Limb (tissue), 2 donors: ENCODE data around the gene GASK1A.
"Not testable (repeated sequence)": the region's sequence is repeated elsewhere in the genome, so short reads cannot be mapped to it uniquely, and the experiment has no call there.

Source experiments
- DNase-seq, 2 donors: peaks; one replicate each; pipeline ENCODE4 v3.0.0-alpha.2; 2016; ENCODE audit errors: extremely low spot score in 2 of 2

The GASK1A gene

DNA sequence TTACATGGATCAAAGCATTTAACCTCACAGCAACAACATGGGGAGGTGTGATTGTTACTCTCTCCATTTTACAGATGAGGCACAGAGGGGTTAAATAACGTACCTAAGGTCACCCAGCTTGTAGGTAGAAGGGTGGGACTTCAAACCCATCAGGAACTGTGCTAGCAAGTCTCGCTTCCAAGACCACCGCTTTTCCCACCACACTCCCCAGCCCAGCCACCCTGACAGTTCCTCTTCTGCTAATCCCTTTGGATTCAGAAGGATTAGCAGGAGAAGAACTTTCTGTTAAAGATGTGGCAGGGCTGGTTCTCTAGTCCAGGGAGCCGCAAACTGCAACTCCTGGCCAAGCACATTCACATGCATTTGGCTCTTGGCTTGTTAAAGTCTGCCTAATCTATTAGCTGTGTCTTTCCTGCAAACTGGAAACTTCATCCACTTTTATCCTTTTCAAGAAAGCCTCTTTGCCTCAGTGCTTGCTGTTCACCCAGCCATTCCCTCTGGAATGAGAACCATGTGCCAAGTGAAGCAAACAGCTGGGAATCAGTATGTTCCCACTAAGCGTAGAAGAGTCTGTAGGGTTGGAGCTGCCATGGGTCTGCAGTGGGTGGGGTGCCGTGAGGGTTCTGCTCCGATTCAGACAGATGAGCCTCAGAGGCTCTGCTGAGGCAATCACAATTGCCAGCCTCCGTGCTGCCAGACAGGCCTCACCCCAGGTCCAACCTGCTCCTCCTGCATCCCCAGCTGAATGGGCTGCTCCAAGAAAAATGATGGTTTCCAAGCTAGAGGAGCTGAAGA is 82.2 kb downstream of the GASK1A start:
- peak in 1 of 2 donors; percentile 12 for DNase-seq

- no peak for DNase-seq
Observed at GRCh38 chr3:43062040-43062563, 83.0 kb downstream of the GASK1A start.

DNA sequence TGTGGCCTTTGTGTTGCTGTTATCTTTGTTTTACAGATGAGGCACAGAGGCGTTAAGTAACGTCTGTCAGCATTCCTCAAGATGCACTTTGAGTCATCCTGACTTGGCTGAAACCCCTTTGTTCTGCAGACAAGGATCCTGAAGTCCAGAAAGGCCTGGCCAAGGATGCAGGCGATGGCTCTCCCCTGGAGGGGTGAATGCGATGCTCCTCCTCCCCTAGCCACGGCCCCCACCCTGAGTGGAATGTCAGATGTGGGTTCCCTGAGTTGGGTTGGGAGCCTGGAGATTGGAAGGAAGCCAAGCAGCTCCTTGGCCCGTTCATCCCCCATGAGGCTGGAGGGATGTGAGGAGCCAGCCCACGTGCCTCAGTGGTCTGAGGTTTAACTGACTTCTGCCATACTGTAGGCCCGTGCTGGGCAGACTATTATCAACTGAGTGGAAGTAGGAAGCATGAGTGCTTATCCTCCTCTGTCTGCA is 83.5 kb downstream of the GASK1A start:
- DNase-seq: no peak

GRCh38 chr3:43063114-43063513 is 84.0 kb downstream of the GASK1A start:
- DNase-seq: no peak

GRCh38 chr3:43070670-43071069 is 91.6 kb downstream of the GASK1A start:
- DNase-seq: not testable (repeated sequence)

DNA sequence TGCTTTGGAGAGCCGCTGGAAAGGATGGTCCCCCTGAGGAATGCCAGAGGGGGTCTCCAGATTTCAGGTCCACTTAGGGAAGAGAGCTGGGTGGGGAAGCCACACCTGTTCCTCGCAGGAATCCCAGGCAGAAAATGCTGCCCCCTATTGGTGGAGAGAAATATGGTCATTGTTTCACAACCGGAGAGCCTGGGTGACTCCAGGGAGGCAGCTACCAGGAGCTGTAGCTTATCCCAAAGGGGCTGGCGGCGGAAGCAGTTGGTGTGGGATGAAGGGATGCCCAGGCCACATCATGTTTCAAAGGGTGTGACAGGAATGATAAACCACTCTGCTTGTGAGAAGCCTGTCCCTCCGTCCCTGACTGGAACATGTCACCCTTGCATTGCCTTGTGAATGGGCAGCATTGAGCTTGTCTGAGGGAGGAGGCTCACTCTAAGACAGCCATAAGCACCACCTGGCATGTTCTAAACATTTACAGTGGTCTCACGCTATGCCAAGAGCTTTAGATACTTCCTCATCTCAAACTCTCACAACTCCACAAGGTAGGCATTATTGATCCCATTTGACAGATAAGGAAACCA is 92.3 kb downstream of the GASK1A start:
- DNase-seq: no peak

DNA sequence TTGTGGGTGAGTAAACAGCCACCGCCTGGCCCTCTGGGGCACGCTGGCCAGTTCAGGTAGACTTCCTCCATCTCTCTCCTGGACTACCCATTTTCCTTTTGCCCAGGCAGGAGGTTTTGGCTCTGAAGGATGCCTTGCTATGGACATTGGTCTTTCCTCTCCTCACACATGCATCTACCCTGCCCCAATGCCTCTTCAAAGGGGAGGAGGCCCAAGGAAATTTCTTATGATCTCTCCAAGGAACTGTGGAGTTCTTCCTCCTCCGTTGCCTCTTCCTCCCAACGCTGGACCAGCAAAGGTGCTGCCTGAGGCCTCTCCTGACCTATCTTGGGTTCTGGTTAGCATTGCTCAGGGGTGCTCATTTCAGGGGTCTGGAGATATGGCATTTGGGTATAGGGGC is 93.2 kb downstream of the GASK1A start:
- DNase-seq: no peak

- no peak for DNase-seq
Observed at GRCh38 chr3:43073116-43073835, 94.2 kb downstream of the GASK1A start.

DNA sequence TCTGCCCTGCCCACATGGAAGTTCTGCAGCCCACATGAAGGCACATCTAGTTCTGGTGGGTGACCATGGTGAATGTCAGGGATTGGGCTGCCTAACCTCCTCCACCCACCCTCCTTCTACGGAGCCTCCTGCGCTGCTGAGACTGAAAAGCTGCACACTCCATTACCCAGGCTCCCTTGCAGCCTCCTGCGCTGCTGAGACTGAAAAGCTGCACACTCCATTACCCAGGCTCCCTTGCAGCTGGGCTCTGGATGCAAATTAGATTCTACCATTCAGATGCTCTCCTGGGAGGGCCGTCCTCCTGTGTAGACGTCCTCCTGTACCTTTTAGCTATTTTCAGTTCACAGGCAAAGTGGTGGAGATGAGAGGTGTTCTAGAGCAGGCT is 94.7 kb downstream of the GASK1A start:
- no peak for DNase-seq

DNA sequence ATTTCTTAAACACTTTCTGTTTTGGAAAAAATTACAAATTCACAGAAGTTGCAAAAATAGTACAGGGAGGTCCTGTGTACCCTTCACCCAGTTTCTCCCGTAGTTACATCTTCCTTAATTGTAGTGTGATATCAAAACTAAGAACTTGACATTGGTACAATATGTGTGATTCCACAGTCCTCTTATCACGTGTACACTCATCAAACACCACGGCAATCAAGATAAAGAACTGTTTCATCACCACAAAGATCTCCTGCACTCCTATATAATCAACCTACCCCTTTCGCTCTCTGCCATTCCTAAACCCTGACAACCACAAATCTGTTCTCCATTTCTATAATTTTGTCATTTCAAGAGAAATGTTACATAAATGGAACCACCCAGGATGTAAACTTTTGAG is 95.4 kb downstream of the GASK1A start:
- no peak for DNase-seq

DNA sequence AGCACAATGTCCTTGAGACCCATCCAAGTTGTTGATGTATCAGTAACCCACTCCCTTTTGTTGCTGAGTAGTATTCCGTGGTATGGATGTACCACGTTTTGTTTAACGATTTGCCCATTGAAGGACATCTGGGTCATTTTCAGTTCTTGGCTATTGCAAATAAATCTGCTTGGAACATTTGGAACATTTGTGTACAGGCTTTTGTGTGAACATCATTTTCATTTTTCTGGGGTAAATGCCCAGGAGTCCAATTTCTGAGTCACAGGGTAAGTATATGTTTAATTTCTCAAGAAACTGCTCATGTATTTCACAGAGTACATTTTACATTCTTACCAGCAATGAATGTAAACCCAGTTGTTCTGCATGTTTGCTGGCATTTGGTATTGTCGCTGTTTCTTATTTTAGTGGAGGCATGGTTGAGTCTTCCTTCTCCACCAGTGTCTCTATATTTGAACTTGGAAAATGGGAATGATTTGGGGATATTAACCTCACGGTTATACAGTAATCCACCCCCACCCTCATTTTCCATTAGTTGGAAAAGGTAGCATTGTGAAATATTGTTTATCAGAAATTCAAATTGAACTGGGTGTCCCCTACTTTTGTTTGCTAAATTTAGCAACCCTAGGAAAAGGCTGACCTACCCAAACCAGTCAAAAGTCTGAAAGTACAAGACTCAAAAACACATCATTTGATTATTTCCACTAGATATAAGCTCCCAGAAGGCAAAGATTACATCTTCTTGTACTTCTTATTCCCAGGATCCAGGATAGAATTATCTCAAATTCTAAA is 96.0 kb downstream of the GASK1A start:
- no peak for DNase-seq

DNA sequence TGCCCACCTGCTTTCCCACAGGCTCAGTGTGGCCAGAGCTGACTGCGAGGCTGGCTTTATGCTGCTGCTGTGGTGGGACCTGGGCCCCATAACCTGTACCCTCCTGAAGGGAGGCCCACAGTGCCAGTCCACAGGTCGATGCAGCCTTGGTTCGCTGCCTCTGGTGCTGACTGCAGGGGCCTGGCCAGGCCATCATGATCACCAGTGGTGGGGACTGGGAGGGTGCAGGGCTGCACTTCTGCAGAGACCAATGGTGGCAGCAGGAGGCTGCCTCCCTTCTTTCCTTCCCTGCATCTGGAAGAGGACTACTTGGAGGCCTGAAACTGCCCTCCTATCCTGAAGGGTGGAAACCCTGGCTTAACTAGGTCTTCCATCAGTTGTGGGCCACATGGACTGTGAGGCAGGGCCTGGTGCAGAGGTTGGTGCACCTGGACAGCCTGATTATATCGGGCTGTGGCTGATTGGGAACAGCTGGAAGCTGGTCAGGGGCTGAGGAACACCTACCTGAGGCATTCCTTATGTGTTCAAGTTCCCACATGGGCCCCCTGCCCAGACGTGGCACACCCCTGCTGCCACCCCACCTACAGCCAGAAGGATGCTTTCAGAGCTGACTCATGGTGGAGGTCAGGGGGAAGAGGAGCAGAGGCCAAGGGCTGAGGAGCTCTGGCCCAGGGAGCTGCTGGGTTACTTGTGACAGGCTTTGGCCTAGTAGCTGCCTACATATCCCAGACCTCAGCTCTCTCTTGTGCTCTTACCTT is 97.0 kb downstream of the GASK1A start:
- no peak for DNase-seq

DNA sequence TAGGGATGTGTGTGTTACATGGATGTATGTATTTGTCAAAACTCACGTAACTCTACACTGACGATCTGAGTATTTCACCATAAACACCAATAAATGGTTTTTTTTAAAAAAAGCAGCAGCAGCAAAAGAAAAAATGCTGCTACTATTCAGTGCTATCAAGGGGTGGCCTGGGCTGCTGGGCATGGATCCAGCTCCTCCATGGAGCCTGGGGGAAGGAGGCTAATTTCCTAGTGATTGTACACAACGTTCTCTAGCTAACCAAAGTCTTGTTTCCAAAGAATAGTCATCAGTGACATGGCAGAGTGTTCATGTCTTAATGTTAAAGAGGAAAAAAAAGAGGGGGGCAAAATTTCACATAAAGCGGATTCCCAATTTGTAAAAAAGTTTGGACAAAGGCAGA is 97.7 kb downstream of the GASK1A start:
- no peak for DNase-seq

DNA sequence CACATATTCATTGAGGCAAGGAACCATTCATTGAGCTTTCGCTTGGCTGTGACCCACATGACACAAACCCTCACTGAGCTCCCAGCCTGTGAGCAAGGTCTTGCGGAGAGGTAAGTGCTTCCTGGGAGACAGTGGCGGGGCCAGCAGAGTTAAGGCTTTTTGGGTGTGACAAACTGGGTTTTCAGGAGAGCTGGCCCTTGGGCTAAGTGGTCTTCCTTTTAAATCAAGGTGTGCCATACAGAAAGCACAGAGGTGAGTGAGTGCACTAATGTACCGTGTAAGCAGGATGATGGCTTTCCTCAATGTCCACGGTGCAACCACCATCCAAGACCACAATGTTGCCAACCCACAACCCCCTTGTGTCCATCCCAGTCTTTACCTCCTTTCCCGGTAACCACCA is 98.2 kb downstream of the GASK1A start:
- no peak for DNase-seq

- DNase-seq: no peak
Observed at GRCh38 chr3:43077707-43078106, 98.6 kb downstream of the GASK1A start.

DNA sequence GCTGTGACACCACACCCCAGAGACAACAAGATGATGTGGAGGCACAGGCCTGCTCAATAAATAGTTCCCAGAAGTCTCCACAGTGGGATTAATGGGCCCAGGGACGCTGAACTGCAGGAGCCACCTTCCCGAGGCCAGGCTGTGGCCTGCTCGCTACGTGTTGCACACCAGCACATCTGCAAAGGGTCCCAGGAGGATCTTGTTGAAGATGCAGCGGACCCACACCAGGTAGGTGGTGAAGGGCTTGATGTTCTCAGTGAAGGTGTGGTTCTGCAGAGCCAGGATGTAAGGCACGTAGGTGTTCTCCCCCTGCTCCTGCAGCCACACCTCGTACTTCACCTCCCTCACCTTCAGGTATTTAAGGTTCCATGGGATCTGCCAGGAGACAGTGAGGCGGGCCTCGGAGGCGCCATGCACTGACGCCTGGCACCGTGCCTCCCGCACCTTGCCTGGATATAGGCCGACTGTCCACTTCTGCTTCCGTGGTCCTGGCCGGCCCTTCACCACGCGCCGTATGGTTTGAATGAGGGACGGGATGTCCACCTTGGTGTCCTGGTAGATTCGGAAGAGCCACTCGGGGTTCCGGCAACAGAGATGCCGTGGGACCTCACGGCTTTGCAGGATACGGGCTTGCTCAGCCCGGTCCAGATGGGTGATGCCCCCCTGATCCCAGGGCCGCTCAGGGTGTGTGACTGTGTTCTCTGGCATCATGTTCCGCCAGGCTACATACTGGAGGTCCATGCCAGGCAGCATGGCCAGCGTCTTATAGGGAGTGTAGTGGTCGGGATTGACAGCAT is 100.6 kb downstream of the GASK1A start:
- DNase-seq: no peak

GRCh38 chr3:43080726-43081568 is 101.8 kb downstream of the GASK1A start:
- DNase-seq: no peak

DNA sequence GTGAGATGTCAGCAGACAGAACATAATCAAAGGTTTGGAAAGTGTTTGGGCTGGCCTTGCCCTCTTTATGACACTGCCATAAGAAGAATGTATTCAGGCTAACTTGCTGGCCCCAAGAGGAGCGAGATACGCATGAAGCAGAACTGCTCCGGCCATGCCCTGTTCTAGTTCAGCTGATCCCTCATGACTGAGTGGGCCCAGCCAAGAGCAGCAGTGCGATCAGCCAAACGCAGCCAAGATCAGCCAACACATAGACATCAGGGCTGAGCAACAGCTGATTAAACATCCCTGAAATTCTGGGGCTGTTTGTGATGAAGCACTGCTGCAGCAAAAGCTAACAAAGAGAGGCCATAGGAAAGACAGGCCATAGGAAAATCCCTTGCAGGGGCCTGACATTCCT is 102.7 kb downstream of the GASK1A start:
- no peak for DNase-seq

GRCh38 chr3:43082457-43082856 is 103.3 kb downstream of the GASK1A start:
- no peak for DNase-seq
